ENCODE results near the gene RTRAF. TPM values are rescaled to one million over a fixed set of nuclear protein-coding genes. Genes with fewer than 3 reads are reported as not detected.

Gene RTRAF
- total RNA-seq, 6 experiments from 2014 or later: 35.1 to 73.0 (median 55.4) TPM

GRCh38 chr14:51981218-51981854, 8.0 kb upstream of the RTRAF start:
- Histone ChIP-seq H3K4me3 (no peak overlapping the region), H3K36me3 (no peaks in the 10 kb centered on the region), H3K27ac (no peak overlapping the region), H3K9me3 (no peaks in the 10 kb centered on the region), H3K4me1 (no peaks in the 10 kb centered on the region), H3K27me3 (no peaks in the 10 kb centered on the region)
- intact Hi-C loops (cut with DNase I): no loop called here
- TF ChIP-seq CTCF (IDR thresholded peaks at IDR 0.05) (no peak), POLR2A (IDR thresholded peaks at IDR 0.05) (no peak)
- DNase-seq: no peak
- 68% methylated on average over 3 of the region's 4 CpGs for WGBS (ENCODE audit: insufficient coverage, low coverage, low lambda C conversion rate, missing lambda C conversion rate)
- ATAC-seq: no peak

DNA sequence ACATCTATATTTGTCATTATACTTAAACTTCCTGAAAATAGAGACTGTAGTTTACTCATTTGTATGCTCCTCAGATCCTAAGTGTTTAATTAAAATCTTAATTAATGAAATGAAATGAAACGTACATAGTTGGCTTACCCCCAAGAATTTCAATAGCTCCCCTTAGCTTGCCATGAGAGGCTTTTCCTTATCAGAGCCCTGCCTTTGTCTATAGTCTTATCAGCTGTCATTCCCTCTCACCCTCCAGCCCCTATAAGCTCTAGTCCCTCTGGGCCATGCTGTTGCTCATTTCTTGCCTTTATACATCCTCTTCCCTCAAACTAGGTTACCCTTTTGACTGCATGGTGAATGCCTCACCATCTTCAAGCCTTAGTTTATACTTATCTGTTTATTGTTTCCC, 1.1 kb upstream of the RTRAF start:
- H3K36me3 ChIP-seq: peaks cover 0 to 21% (median 0%) of the 10 kb centered on the region in 4 donors
- no peaks in the 10 kb centered on the region for H3K27me3 ChIP-seq
- no peak overlapping the region for H3K4me3 ChIP-seq
- intact Hi-C loops (cut with DNase I): no loop called here
- ATAC-seq (no peak), DNase-seq (no peak)
- 75% methylated on average over 1 of the region's 1 CpG for WGBS (ENCODE audit: insufficient coverage, low coverage, low lambda C conversion rate, missing lambda C conversion rate)
- no peaks in the 10 kb centered on the region for H3K9me3 ChIP-seq
- no peak overlapping the region for H3K27ac ChIP-seq
- peaks cover 0 to 15% (median 4%) of the 10 kb centered on the region in 4 donors for H3K4me1 ChIP-seq
- no peak for TF ChIP-seq CTCF (IDR thresholded peaks at IDR 0.05)
- no peak for TF ChIP-seq POLR2A (IDR thresholded peaks at IDR 0.05)

GRCh38 chr14:51990488-51990887, 1.1 kb downstream of the RTRAF start:
- Histone ChIP-seq H3K27me3 (no peaks in the 10 kb centered on the region), H3K4me3 (peak overlapping the region; percentile 88 to 92 (median 91)), H3K27ac (no peak overlapping the region), H3K4me1 (peaks cover 0 to 20% (median 4%) of the 10 kb centered on the region in 4 donors), H3K9me3 (no peaks in the 10 kb centered on the region), H3K36me3 (peaks cover 0 to 43% (median 2%) of the 10 kb centered on the region in 4 donors)
- 66% methylated on average over 3 of the region's 3 CpGs for WGBS (ENCODE audit: insufficient coverage, low coverage, low lambda C conversion rate, missing lambda C conversion rate)
- intact Hi-C loops (cut with DNase I): no loop called here
- TF ChIP-seq POLR2A (IDR thresholded peaks at IDR 0.05): no peak
- no peak for TF ChIP-seq CTCF (IDR thresholded peaks at IDR 0.05)
- no peak for ATAC-seq
- no peak for DNase-seq

DNA sequence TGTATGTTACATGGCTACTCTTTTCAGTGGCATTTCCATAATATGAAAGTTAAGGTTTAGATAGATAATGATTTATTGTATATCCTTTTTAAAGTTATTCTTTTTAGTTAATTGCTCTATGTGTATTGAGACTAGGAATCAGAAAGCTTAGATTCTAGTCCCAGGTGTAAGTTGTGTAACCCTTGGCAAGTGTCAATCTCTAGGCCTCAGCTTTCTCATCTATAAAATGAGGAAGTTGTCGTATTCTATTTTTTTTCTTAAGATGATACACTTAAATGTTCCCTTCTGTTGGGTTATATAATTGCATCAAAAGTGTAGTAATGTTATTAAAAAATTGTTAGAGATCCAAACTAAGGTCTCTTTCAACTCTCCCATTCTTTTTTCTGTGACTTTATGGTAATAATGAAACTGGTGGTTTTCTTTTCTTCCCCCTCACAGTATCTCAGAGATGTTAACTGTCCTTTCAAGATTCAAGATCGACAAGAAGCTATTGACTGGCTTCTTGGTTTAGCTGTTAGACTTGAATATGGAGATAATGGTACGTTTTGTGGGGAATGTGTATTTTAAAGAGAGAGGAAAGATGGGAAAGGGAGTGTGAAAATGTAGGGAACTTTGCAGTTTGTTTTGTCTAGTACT, 4.1 kb downstream of the RTRAF start:
- WGBS (ENCODE audit: insufficient coverage, low coverage, low lambda C conversion rate, missing lambda C conversion rate): 62% methylated on average over 3 of the region's 3 CpGs
- DNase-seq: no peak
- Histone ChIP-seq H3K4me3 (no peak overlapping the region), H3K9me3 (no peaks in the 10 kb centered on the region), H3K36me3 (peaks cover 0 to 45% (median 2%) of the 10 kb centered on the region in 4 donors), H3K27ac (no peak overlapping the region), H3K4me1 (peaks cover 0 to 20% (median 4%) of the 10 kb centered on the region in 4 donors), H3K27me3 (no peaks in the 10 kb centered on the region)
- intact Hi-C loops (cut with DNase I): no loop called here
- TF ChIP-seq POLR2A (IDR thresholded peaks at IDR 0.05) (no peak), CTCF (IDR thresholded peaks at IDR 0.05) (no peak)
- ATAC-seq: no peak

All from right lobe of liver (tissue), 6 donors.